ENCODE data around the gene BCKDHB. TPM values are rescaled to one million over a fixed set of nuclear protein-coding genes. Genes with fewer than 3 reads are reported as not detected.

BCKDHB gene
- polyA plus RNA-seq, 1 donor (not counting 4 experiments of a cell fraction or from before 2014, with no cell fraction given), result 20.9 TPM

GRCh38 chr6:80217794-80218193 is 111.3 kb downstream of the BCKDHB start:
- FAIRE-seq (no peak), DNase-seq (ENCODE audit: low read depth, low spot score) (no peak)
- H3K27ac ChIP-seq (ENCODE audit: control insufficient read depth, insufficient read depth, low read length), result no peak overlapping the region
- no peaks in the 10 kb centered on the region for H3K9me1 ChIP-seq (ENCODE audit: control insufficient read depth, extremely low read depth, insufficient read depth, low read length)
- no peak for TF ChIP-seq CTCF (optimal IDR thresholded peaks at IDR 0.05 in 1 of 3, IDR thresholded peaks at IDR 0.05 in 1 of 3, conservative IDR thresholded peaks at IDR 0.05 in 1 of 3; ENCODE audit: extremely low read depth in 1 of 3, insufficient read depth in 2 of 3, low read length in 3 of 3)
- no peak for TF ChIP-seq EZH2 (IDR thresholded peaks at IDR 0.05; ENCODE audit: low read length)
- dilution Hi-C loops (cut with MboI; ENCODE audit: extremely low pct_ligation_motif_present, low sequenced_read_pairs), result no loop called here
- no peak overlapping the region for H3K9ac ChIP-seq (ENCODE audit: control insufficient read depth, extremely low read depth, insufficient read depth, low read length)
- no peaks in the 10 kb centered on the region for H3K27me3 ChIP-seq (ENCODE audit: control insufficient read depth, extremely low read depth, insufficient read depth, low read length)
- H3K79me2 ChIP-seq (ENCODE audit: control insufficient read depth, insufficient read depth, low read length), result no peaks in the 10 kb centered on the region
- no peaks in the 10 kb centered on the region for H3K9me3 ChIP-seq (ENCODE audit: control insufficient read depth, low read depth, low read length)
- no peaks in the 10 kb centered on the region for H3K36me3 ChIP-seq (ENCODE audit: control insufficient read depth in 2 of 2, extremely low read depth in 1 of 2, insufficient read depth in 2 of 2, low read length in 2 of 2)
- H4K20me1 ChIP-seq (ENCODE audit: control insufficient read depth, extremely low read depth, insufficient read depth, low read length), result no peaks in the 10 kb centered on the region
- no peak overlapping the region for H3K4me3 ChIP-seq (ENCODE audit: control insufficient read depth in 2 of 3, extremely low read depth in 1 of 3, insufficient read depth in 2 of 3, low read depth in 1 of 3, low read length in 3 of 3)
- no peak overlapping the region for H3K4me2 ChIP-seq (ENCODE audit: control insufficient read depth, extremely low read depth, insufficient read depth, low read depth, low read length)
- H2AFZ ChIP-seq (ENCODE audit: control insufficient read depth, low read length), result no peak overlapping the region
- no peaks in the 10 kb centered on the region for H3K4me1 ChIP-seq (ENCODE audit: control insufficient read depth, extremely low read depth, insufficient read depth, low read length)

- H3K9ac ChIP-seq (ENCODE audit: control insufficient read depth, extremely low read depth, insufficient read depth, low read length), result no peak overlapping the region
- no peaks in the 10 kb centered on the region for H3K79me2 ChIP-seq (ENCODE audit: control insufficient read depth, insufficient read depth, low read length)
- dilution Hi-C loops (cut with MboI; ENCODE audit: extremely low pct_ligation_motif_present, low sequenced_read_pairs), result no loop called here
- DNase-seq (ENCODE audit: low read depth, low spot score), result no peak
- TF ChIP-seq CTCF (optimal IDR thresholded peaks at IDR 0.05 in 1 of 3, IDR thresholded peaks at IDR 0.05 in 1 of 3, conservative IDR thresholded peaks at IDR 0.05 in 1 of 3; ENCODE audit: extremely low read depth in 1 of 3, insufficient read depth in 2 of 3, low read length in 3 of 3) (no peak), EZH2 (IDR thresholded peaks at IDR 0.05; ENCODE audit: low read length) (no peak)
- H3K36me3 ChIP-seq (ENCODE audit: control insufficient read depth in 2 of 2, extremely low read depth in 1 of 2, insufficient read depth in 2 of 2, low read length in 2 of 2), result no peaks in the 10 kb centered on the region
- H3K27me3 ChIP-seq (ENCODE audit: control insufficient read depth, extremely low read depth, insufficient read depth, low read length), result no peaks in the 10 kb centered on the region
- no peak overlapping the region for H3K27ac ChIP-seq (ENCODE audit: control insufficient read depth, insufficient read depth, low read length)
- H3K4me1 ChIP-seq (ENCODE audit: control insufficient read depth, extremely low read depth, insufficient read depth, low read length), result peaks cover 2% of the 10 kb centered on the region
- no peaks in the 10 kb centered on the region for H3K9me1 ChIP-seq (ENCODE audit: control insufficient read depth, extremely low read depth, insufficient read depth, low read length)
- no peaks in the 10 kb centered on the region for H3K9me3 ChIP-seq (ENCODE audit: control insufficient read depth, low read depth, low read length)
- no peak overlapping the region for H2AFZ ChIP-seq (ENCODE audit: control insufficient read depth, low read length)
- no peak overlapping the region for H3K4me2 ChIP-seq (ENCODE audit: control insufficient read depth, extremely low read depth, insufficient read depth, low read depth, low read length)
- FAIRE-seq, result no peak
- H3K4me3 ChIP-seq (ENCODE audit: control insufficient read depth in 2 of 3, extremely low read depth in 1 of 3, insufficient read depth in 2 of 3, low read depth in 1 of 3, low read length in 3 of 3), result no peak overlapping the region
- H4K20me1 ChIP-seq (ENCODE audit: control insufficient read depth, extremely low read depth, insufficient read depth, low read length), result no peaks in the 10 kb centered on the region
Measured at GRCh38 chr6:80223743-80224212, 117.3 kb downstream of the BCKDHB start.
